Dendritic cell treated with granulocyte-macrophage colony-stimulating factor and Interleukin-4, amounts not matched to agents 40 ng/mL and 50 ng/mL, for 4 days (primary cell): Measurements from ENCODE around the gene TBK1.

Experiments used
- H3K27ac Mint-ChIP-seq: one replicate; pipeline ENCODE4 v1.8.0; 2022; ENCODE audit warnings: mild to moderate bottlenecking, mixed read lengths
- H3K27me3 Mint-ChIP-seq: one replicate; pipeline ENCODE4 v1.8.0; 2022; ENCODE audit warnings: mild to moderate bottlenecking, mixed read lengths
- H3K36me3 Mint-ChIP-seq: one replicate; pipeline ENCODE4 v1.8.0; 2022; ENCODE audit warnings: low read depth, mixed read lengths
- H3K4me1 Mint-ChIP-seq: one replicate; pipeline ENCODE4 v1.8.0; 2022; ENCODE audit warnings: low read depth, mixed read lengths
- H3K4me3 Mint-ChIP-seq: one replicate; pipeline ENCODE4 v1.8.0; 2022; ENCODE audit warnings: mild to moderate bottlenecking, moderate library complexity, mixed read lengths
- H3K9me3 Mint-ChIP-seq: one replicate; pipeline ENCODE4 v1.8.0; 2022; ENCODE audit warnings: mixed read lengths
- intact Hi-C: fragments of 100-400 bp; cut with micrococcal nuclease; formaldehyde crosslinking; loops from one replicate; pipeline ENCODE4 v1.15.0; 2022

TBK1 gene

DNA sequence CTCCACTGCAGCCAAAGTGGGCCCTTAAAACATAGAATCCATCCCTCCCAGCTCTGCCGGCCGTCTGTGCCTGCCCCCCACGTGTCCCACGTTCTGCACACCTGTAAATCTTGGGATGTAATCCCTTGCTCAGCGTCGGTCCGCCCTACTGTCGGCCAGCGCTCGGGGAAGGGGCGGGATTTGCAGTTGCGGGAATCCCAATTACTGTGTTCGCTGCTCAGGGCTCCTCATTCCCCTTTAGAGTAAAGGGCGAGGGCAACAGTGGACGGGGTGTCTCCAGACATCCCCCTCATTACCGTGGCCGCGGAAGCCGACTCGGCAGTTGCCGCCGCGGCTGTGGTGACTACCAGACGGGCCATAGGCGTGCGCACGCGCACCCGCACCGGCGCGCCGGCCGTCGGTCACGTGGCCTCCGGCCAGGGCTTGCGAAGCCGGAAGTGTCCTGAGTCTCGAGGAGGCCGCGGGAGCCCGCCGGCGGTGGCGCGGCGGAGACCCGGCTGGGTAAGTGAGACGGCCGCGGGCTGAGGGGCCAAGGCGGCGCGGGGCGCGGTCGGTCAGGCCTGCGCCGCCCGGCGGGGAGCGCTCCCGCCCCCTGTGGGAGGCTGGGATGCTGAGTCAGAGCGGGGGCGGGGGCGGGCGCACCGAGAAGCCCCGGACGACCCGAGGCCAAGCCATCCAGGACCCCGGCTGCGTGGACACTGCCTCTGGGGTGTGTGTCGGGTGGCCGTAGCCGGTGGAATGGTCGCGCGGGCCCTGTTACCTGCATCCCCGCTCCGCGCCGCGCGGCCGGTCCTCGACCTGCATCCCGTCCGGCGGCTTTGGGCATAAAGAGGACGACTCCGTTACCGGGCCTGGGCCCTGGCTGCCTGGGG lies at the start of gene TBK1:
TBK1 (plus strand) TSS at position 434 of the 872 bp plus-strand sequence. CDS start 3,751 bp downstream, outside the sequence.
- Mint-ChIP-seq H3K36me3 (peaks cover 39% of the 10 kb centered on the region), H3K4me3 (peak within 1 kb of the TSS; percentile 90), H3K27me3 (no peaks in the 10 kb centered on the region), H3K4me1 (peaks cover 32% of the 10 kb centered on the region), H3K27ac (peak within 1 kb of the TSS; percentile 92), H3K9me3 (no peaks in the 10 kb centered on the region)
- intact Hi-C loops: loop anchor here (5.0 to 10.0 kb wide), 2 partner anchors 45 to 303 kb away; partner anchors contain the start of gene GNS

DNA sequence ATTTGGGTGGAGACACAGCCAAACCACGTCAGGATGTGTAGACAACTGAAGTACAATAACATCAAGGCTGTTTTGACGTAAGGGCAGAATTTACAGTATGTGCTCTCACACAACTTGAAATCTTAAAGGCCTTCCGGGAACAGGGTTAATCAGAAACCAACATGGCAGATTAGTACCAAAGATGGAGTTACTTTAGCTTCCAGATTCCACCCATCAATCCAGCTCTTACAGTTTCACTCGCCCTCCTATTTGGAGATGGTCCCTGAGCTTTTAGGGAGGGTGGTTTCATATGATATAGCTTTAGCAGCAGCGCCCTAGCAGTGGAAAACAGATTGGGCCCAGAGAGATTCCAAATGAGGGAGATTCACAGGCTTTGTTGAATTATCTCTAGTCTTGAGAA lies 49.7 kb upstream of the TBK1 start:
- Mint-ChIP-seq H3K36me3 (peaks cover 8% of the 10 kb centered on the region), H3K27ac (no peak overlapping the region), H3K27me3 (no peaks in the 10 kb centered on the region), H3K4me1 (peaks cover 14% of the 10 kb centered on the region), H3K9me3 (no peaks in the 10 kb centered on the region), H3K4me3 (no peak overlapping the region)
- intact Hi-C loops: no loop called here

DNA sequence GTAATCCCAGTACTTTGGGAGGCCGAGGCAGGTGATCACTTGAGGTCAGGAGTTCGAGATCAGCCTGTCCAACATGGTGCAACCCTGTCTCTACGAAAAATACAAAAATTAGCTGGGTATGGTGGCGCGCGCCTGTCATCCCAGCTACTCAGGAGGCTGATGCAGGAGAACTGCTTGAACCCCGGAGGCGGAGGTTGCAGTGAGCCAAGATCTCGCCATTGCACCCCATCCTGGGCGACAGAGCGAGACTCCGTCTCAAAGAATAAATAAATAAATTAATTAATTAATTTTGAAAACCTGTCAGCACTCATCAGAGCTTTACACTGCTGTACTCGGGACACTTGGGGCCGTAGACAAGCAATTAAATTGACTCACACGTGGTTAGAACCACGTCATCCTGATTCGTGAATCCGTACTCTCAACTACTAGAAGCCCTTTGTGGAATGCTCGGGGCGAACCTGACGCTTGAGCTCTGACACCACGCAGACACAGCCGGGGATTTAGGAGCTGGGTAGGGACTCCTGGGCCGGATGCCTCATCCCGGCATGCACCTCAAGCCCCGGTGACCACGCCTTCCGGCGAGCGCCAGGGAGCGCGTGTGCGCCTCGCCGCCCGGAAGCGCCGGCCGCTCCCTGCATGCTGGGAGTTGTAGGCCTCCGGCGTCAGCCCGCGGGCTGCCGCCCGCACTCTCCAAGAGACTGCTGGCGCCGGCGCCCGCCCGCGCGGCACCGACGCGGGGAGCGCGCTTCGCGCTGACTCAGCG lies 48.0 kb upstream of the TBK1 start, which contains the start of gene XPOT:
XPOT (plus strand) TSS at position 686 of the 763 bp plus-strand sequence. CDS start 5,644 bp downstream, outside the sequence.
- H3K9me3 Mint-ChIP-seq: no peaks in the 10 kb centered on the region
- H3K27me3 Mint-ChIP-seq: no peaks in the 10 kb centered on the region
- peak within 1 kb of the TSS; percentile 93 for H3K4me3 Mint-ChIP-seq
- peaks cover 19% of the 10 kb centered on the region for H3K4me1 Mint-ChIP-seq
- intact Hi-C loops: no loop called here
- peak within 1 kb of the TSS; percentile 95 for H3K27ac Mint-ChIP-seq
- peaks cover 8% of the 10 kb centered on the region for H3K36me3 Mint-ChIP-seq

DNA sequence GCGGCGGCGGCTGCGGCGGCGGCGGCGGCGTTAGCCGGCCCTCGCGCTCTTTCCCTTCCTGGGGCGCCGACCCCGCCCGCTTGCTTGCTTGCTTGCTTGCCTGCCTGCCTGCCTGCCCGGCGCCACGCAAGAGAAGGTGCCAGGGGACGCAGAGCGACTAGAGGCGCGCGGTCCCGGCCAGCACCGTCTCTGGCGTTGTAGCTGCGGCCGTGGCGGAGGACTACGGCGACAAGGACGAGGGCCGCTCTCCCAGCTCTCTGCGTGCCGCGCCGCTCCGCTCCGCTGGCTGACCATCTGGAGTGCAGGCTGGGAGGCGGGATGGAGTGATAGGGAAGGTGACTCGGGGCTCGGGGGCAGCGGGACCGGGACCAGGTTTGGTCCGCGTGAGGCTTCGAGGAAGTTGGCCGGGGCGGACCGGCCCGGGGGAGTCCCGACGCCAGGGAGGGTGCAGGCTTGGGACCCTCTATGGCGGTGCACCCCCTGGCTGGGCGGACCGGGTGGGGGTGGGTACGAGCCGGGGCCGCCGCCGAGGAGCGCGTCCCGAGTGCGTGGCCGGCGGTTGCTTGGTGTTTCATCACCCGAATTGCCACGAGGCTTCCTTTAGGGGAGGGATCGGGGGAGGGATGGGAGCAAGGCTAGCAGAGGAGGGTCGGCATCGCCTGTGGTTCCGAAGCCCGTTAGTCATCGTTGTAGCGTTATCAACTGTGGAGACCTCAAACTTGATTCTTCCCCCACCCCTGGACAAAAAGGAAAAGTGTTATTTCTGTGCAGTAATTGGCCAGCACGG lies 47.3 kb upstream of the TBK1 start:
- no peaks in the 10 kb centered on the region for H3K9me3 Mint-ChIP-seq
- peak overlapping the region; percentile 93 for H3K4me3 Mint-ChIP-seq
- peaks cover 19% of the 10 kb centered on the region for H3K4me1 Mint-ChIP-seq
- no peaks in the 10 kb centered on the region for H3K27me3 Mint-ChIP-seq
- peaks cover 10% of the 10 kb centered on the region for H3K36me3 Mint-ChIP-seq
- H3K27ac Mint-ChIP-seq: peak overlapping the region; percentile 95
- intact Hi-C loops: loop anchor here (5.0 kb wide), 1 partner anchor 48 kb away; the partner anchor contains the start of gene TBK1

DNA sequence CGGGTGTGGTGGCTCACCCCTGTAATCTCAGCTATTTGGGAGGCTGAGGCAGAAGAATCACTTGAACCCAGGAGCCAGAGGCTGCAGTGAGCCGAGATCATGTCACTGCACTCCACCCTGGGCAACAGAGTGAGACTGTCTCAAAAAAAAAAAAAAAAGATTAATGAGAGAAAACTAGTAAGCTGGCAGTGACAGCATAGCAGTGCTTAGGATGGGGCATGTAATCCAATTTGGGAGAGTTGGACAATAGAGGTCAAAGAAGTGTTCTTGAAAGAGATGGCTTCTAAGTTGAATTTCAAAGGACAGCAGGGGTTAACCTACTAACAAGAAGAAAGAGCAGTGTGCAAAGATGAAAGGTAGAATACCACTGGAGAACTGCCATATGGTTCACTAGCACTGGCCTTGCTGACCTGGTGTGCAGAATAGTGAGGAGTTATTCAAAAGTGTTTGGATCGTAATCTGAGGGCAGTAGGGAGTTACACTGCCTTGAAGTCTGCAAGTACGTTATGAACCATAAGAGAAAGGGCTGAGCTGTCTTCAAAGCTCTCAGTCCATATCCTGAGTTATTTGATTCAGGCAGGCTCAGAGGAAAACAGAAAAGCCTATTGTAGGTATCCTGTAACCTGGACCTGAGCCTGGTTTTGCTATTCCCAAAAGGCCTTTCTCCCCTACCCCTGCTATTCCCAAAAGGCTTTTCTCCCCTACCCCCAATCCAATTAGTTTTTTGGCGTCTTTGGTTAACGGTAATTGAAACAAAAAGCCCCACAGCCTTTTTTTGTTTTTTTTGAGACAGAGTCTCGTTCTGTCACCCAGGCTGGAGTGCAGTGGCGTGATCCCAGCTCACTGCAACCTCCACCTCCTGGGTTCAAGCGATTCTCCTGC lies 44.3 kb upstream of the TBK1 start:
- intact Hi-C loops: loop anchor here (5.0 kb wide), 1 partner anchor 45 kb away; the partner anchor contains the start of gene TBK1
- H3K36me3 Mint-ChIP-seq: peaks cover 29% of the 10 kb centered on the region
- no peaks in the 10 kb centered on the region for H3K9me3 Mint-ChIP-seq
- no peak overlapping the region for H3K4me3 Mint-ChIP-seq
- H3K4me1 Mint-ChIP-seq: peaks cover 19% of the 10 kb centered on the region
- no peaks in the 10 kb centered on the region for H3K27me3 Mint-ChIP-seq
- no peak overlapping the region for H3K27ac Mint-ChIP-seq

DNA sequence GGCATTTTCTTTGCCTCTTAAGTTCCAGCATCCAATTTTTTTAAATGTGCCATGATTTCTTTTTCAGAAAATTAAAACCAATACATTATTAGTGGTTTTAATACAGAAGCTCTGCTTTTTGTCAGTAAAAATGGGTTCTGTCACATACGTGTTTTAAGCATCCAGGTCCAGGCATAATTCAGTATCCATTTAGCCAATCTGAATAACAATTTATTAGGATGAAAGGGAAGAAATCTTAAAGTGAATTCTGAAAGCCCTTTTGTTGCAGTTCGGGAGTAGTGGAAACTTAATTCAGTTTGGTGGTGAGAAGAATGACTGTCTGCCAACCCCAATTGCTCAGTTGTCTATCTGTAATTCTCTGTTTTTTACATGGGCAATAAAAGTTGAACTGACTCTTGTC lies 40.5 kb upstream of the TBK1 start:
- no peak overlapping the region for H3K27ac Mint-ChIP-seq
- H3K36me3 Mint-ChIP-seq: peaks cover 60% of the 10 kb centered on the region
- intact Hi-C loops: no loop called here
- H3K9me3 Mint-ChIP-seq: no peaks in the 10 kb centered on the region
- H3K27me3 Mint-ChIP-seq: no peaks in the 10 kb centered on the region
- H3K4me3 Mint-ChIP-seq: no peak overlapping the region
- peaks cover 9% of the 10 kb centered on the region for H3K4me1 Mint-ChIP-seq

DNA sequence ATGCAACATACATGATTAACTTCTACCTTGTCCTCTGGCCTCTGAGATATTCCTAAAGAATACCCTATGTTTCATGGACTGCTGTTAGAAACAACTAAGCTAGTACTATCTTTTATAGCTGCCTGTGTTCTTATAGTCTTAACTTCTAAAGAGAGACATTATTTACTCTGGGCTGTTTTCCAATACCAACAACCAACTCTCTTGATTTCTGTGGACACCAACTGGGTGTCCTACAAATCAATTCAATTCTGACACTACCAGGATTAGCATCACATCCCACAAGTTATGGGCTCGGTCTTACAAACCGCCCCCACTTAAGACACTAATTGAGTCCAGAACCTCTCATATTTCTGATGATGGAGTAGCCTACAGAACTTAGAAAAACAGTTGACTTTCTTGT lies 39.5 kb upstream of the TBK1 start:
- Mint-ChIP-seq H3K4me1 (peaks cover 2% of the 10 kb centered on the region), H3K36me3 (peaks cover 70% of the 10 kb centered on the region), H3K9me3 (no peaks in the 10 kb centered on the region), H3K27me3 (no peaks in the 10 kb centered on the region), H3K27ac (no peak overlapping the region), H3K4me3 (no peak overlapping the region)
- intact Hi-C loops: no loop called here

DNA sequence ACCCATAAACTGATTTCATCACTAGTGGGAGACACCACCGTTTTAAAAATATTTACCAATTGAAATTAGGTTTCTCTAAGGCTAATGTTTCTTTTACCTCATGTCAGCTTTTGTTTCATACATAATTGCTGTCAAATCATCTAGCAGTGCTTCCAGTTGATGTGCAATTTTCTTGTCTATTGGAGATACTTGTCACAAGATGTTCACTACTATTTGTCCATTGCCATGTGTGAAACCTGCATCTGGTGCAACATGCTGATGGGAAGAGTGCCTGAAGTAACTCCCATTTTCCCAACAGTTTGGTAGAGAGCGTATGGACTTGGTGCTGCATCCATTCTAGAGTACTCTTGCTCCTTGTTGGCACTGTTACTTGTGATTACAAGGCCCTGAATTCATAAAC lies 38.0 kb upstream of the TBK1 start:
- Mint-ChIP-seq H3K27ac (no peak overlapping the region), H3K4me1 (no peaks in the 10 kb centered on the region), H3K27me3 (no peaks in the 10 kb centered on the region), H3K36me3 (peaks cover 78% of the 10 kb centered on the region), H3K9me3 (no peaks in the 10 kb centered on the region), H3K4me3 (no peak overlapping the region)
- intact Hi-C loops: no loop called here

DNA sequence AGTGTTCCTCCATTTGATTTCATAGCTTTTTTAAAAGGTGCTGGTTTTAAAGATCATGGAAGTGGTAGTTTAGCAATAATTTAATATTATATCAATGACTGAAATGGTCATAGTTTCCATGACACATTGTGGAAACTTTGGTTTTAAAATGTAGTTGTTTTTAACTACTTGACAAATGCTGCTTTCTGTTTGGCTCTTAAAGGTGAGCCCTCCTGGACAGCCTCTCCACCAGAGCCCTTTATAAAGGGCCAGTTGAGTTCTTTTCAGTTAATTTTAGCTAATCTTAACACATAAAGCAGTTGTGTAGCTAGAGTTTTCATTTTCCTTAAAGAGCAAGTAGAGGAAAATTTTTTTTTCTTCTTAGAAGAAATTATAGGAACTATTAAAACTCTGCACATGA lies 33.7 kb upstream of the TBK1 start:
- H3K27ac Mint-ChIP-seq: no peak overlapping the region
- no peak overlapping the region for H3K4me3 Mint-ChIP-seq
- peaks cover 93% of the 10 kb centered on the region for H3K36me3 Mint-ChIP-seq

DNA sequence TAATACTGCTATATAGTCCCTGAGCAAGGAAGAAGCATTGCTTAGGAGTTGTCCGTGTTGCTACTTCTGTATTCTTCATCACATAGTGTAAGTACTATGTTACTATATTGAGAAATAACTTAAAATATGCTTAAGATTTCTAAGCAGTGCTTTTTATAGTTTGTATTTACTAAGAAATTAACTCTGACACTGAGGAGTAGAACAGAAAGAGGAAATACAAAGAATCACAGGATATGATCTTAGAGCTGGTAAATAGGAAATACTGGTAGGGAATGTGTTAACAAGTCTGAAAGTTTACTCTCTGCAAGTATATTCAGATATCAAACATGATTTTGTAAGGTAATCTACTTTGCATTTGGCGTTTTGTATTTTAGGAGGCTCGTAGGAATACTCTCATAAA lies 32.2 kb upstream of the TBK1 start:
- Mint-ChIP-seq H3K9me3 (no peaks in the 10 kb centered on the region), H3K4me1 (no peaks in the 10 kb centered on the region), H3K27ac (no peak overlapping the region), H3K4me3 (no peak overlapping the region), H3K36me3 (peaks cover 91% of the 10 kb centered on the region), H3K27me3 (no peaks in the 10 kb centered on the region)
- intact Hi-C loops: no loop called here

More for the DNA sequence above, 33.7 kb upstream of the TBK1 start:
- H3K27me3 Mint-ChIP-seq: no peaks in the 10 kb centered on the region
- intact Hi-C loops: no loop called here
- H3K9me3 Mint-ChIP-seq: no peaks in the 10 kb centered on the region
- H3K4me1 Mint-ChIP-seq: no peaks in the 10 kb centered on the region

DNA sequence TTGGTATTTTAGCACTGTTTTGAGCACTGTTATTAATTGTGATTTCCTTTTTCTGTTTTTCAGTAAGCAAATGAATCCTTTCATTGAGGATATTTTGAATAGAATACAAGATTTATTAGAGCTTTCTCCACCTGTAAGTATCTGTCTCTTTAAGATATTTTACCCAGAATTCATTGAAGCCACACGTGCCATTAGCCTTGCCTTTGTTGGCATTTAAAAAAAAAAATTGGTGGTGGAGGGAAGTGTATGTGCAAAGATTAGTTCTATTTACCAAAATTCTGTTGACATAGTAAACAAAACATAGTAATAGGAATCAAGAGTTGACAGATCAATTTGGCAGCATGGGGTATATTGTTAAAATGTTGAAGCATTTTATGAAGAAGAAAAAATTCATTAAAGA lies 23.9 kb upstream of the TBK1 start:
- Mint-ChIP-seq H3K36me3 (peaks cover 97% of the 10 kb centered on the region), H3K27ac (no peak overlapping the region)

DNA sequence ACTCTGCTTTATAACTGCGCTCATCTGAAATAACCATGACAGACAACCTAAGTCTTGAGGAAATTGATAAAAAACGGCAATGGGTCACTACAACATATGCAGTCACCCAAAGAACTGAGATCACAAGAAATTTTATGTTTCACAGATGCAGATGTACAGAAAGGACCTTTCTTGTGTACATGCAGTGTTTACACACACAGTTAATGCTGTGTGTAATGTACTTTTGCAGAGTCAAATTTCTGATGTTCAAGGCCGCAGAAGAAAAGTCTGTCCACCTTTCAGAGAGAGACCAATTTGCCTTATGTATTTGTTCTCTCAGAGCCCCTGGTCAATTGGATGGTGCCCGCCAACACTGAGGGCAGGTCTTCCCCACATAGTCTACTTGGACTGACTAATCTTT lies 23.0 kb upstream of the TBK1 start:
- Mint-ChIP-seq H3K27ac (no peak overlapping the region), H3K27me3 (no peaks in the 10 kb centered on the region), H3K9me3 (no peaks in the 10 kb centered on the region), H3K4me3 (no peak overlapping the region), H3K4me1 (no peaks in the 10 kb centered on the region), H3K36me3 (peaks cover 95% of the 10 kb centered on the region)
- intact Hi-C loops: loop anchor here (5.0 kb wide), 1 partner anchor 58 kb away; no protein-coding TSS in a partner anchor

More for the DNA sequence above, 23.9 kb upstream of the TBK1 start:
- intact Hi-C loops: loop anchor here (5.0 kb wide), 1 partner anchor 59 kb away; no protein-coding TSS in a partner anchor
- H3K4me3 Mint-ChIP-seq: no peak overlapping the region
- H3K9me3 Mint-ChIP-seq: no peaks in the 10 kb centered on the region
- no peaks in the 10 kb centered on the region for H3K4me1 Mint-ChIP-seq
- no peaks in the 10 kb centered on the region for H3K27me3 Mint-ChIP-seq

DNA sequence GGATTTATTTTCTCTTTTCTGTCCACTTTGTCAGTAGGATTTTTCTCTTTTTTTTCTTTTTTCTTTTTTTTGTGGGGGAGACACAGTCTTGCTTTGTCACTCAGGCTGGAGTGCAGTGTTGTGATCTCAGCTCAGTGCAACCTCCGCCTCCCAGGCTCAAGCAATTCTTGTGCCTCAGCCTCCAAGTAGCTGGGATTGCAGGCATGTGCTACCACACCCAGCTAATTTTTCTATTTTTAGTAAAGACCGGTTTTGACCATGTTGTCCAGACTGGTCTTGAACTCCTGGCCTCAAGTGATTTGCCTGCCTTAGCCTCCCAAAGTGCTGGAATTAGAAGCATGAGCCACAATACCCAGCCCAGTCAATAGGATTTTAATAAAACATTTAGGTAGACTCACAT lies 21.0 kb upstream of the TBK1 start:
- no peak overlapping the region for H3K27ac Mint-ChIP-seq
- H3K4me1 Mint-ChIP-seq: no peaks in the 10 kb centered on the region
- intact Hi-C loops: no loop called here
- no peak overlapping the region for H3K4me3 Mint-ChIP-seq
- no peaks in the 10 kb centered on the region for H3K9me3 Mint-ChIP-seq
- H3K36me3 Mint-ChIP-seq: peaks cover 96% of the 10 kb centered on the region
- H3K27me3 Mint-ChIP-seq: no peaks in the 10 kb centered on the region
